ENCODE measurements around the gene SLC4A11.
"Not testable (repeated sequence)": the region's sequence is repeated elsewhere in the genome, so short reads cannot be mapped to it uniquely, and the experiment has no call there.

The SLC4A11 gene

GRCh38 chr20:3227506-3227905 is 11.5 kb downstream of the SLC4A11 start:
- no peak for DNase-seq

DNA sequence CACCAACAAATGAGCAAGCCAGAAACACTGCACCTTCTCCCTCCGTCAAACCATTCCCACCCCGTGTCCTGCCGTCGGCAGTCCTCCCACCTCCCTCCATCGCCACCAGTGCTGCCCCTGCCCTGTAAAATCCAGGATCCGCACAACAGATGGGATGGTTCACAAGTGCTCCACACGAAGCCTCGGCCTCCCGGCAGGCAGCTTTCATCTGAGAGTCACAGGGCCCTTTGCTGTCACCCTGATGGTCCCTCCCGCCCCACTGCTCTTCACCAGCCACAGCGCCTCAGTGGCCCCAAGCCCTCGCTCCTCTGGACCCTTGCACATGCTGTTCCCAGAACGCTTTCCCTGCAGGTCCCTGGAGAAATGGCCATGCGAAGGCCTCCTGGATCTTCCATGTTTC is 12.1 kb downstream of the SLC4A11 start:
- no peak for DNase-seq

- no peak for DNase-seq
Observed at GRCh38 chr20:3226093-3226492, 12.9 kb downstream of the SLC4A11 start.

DNA sequence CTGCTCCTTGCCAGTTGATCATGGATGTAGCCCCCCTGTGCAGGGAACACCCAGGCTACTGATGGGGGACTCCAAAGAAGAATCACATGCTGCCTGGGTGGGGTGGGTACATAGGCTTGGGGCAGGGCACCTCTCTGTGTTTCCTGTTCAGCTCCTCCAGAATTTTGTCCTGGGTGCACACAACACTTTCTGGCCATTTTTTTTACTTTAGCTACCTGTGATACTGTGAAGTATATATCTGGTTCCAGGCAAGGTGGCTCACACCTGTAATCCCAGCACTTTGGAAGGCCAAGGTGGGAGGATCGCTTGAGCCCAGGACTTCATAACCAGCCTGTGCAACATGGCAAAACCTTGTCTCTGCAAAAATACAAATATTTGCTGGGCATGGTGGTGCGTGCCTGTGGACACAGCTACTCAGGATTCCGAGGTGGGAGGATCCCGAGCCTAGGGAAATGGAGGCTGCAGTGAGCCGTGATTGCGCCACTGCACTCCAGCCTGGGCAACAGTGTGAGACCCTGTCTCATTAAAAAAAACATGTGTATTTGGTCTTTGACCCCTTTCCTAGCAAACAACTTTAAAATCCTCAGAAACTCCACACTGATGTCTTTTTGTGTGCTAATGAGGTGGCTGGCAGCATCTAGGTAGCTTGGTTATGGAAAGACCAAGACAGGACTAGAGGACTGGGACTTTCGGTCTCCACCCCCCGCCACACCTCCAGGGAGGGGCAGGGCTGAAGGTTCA is 14.1 kb downstream of the SLC4A11 start:
- DNase-seq: no peak

- no peak for DNase-seq
Observed at GRCh38 chr20:3223994-3224680, 14.9 kb downstream of the SLC4A11 start.

GRCh38 chr20:3223651-3223993 is 15.4 kb downstream of the SLC4A11 start:
- DNase-seq: no peak

DNA sequence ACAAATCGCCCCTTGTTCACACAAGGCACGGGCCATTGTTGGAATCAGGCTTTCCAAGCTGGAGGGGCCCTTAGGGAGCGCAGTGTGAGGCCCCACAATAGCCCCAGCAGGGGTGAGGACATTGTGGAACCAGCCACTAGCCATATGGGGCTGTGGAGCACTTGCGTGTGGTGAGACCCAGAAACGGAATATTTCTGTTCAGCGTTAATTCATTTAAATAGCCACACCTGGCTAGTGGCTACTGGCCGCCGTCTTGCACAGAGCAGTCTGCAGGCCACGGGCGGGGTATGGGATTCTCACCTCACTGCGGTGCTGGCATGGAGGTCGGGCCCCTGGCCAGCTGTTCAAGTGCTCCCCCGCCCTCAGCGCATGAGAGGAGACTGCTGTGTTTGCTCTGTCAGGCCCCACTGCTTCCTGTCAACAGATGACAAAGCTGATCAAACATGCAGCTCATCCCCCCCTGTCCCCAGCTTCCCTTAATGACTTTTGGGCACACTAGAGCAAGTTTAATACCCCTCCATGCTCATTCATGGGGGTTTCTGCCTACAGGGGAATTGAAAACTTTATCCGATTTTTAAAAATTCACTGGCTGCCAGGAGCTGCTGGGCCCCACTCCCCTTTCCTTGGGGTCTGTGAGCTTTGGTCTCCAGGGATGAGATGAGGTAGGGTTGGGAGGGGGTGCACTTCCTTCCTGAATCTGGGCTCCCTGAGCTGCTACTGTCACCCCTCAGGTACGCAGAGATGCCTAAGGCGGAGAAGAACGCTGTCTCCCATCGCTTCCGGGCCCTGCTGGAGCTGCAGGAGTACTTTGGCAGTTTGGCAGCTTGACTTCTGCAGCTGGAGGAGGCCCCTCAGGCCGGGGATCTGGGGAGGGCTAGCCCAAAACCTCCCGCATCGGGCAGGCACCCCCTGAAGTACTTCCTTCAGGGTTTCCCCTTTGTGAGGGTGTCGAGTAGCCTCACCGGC is 16.1 kb downstream of the SLC4A11 start:
- DNase-seq: no peak

DNA sequence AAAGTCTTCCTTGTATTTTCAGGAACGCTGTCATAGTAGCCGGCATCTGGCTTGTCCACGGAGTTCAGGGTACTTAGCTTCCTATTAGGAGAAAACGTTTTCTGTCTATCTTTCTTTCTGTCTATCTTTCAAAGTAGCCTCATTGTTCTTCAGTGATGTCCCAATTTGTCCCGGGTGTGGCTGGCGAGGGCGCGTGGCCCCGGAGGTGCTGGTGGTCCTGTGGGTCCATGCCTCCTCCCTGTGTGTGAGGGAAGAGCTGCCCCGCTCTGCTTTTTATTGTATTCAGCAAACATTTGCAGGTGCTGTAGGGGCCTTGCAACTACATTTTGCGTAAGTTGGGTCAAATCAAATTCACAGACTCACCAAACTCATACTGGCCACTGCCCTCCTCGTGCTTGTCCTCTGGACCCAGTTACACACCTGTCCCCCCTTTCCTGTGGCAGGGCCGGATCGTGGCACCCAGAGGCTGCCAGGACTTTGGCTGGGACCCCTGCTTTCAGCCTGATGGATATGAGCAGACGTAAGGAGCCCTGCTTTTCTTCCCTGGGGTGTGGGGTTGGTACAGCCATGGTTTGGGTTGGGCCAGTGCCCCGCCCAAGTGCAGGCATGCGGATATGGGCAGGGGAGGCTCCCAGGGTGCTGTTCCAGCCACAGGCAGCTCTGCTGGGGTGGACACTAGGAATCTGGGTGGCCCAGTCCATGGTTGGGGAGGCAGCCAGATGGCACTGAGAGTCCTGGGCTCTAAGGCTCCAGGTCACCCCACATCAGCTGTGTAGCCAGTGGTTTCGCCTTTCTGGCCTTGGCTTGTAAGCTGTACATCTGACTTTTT is 17.4 kb downstream of the SLC4A11 start:
- DNase-seq: no peak

DNA sequence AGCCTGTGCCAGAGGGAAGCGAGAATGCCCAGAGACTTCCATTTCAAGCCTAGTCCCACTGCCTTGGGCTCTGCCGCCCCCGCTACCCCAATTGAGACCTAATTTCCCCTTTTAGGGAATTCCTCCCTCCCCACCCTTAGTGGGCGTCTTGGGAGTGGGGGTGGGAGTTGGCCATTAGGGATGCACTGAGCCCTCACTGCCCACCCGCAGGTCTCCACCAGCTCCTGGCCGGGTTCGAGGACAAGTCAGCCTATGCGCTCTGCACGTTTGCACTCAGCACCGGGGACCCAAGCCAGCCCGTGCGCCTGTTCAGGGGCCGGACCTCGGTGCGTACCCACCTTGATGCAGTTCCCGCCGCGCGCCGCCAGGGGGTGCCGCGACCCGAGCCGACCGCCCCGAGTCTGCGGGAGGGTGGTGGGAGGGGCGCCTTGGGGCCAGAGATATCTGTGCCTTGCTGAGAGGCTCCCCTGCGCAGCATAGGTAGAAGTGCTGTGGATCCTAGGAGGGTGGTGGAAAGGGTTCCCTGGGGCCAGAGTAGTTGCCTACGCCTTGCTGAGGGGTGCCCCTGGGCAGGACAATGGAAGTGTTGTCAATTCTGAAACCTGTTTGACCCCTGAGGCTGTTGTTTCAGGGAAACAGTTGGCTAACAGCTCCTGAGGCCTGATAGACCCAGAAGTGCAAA is 20.5 kb downstream of the SLC4A11 start:
- DNase-seq: no peak

DNA sequence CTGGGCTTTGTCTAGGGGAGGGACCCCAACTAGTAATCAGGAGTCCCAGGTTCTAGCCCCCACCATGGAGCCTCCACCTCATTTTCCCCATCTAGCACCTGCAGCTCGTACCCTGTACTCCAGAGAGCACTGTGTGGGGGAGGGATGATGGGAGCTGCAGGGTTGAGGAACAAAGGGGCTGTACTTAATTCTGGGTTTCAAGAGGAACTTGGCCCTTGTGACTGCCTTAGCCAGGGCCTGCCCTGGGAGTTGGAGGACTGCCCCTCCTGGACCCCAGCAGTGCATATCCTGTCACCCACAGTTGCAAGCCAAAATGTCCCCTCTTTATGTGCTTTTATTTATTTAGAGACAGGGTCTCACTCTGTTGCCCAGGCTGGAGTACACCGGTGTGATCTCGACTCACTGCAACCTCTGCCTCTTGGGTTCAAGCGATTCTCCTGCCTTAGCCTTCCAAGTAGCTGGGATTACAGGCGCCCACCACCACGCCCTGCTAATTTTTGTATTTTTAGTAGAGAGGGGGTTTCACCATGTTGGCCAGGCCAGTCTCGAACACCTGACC is 23.6 kb downstream of the SLC4A11 start:
- not testable (repeated sequence) for DNase-seq

DNA sequence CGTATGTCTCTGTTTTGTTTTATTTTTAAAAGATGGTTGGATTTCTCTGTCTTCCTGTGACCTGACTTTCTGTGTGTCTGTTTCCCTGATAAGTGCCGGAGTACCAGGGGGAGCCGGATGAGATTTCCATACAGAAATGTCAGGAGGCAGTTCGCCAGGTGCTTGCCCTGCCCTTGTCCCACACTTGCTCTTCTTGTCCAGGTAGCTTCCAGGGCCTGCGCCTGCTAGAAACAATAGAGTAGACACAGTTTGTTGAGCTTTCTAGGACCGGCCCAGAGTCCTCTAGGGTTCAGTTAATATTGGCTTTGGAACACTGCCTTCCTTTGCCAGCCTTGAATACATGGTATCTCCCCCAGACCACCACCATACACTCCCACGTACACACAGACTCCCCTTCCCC is 25.8 kb downstream of the SLC4A11 start:
- DNase-seq: no peak

GRCh38 chr20:3210346-3210745 is 28.6 kb downstream of the SLC4A11 start:
- no peak for DNase-seq

DNA sequence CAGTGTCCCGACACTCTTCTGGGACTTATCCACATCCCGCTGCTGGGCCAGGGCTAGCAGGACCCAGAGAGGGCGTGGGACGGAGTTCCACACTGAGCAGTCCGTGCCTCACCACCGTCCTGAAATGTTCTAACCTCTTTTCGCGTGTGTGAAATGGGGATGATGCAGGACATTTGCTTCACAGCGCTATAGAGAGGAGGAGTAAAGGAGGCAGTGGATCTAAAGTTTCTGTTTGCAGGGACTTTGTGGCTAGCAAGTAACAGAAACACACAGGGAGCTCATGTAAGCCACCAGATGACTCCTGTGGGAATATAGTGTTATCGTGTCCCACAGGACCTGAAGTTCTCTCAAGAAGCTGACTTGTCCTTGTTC is 29.1 kb downstream of the SLC4A11 start:
- no peak for DNase-seq

- DNase-seq: peak; percentile 30
Observed at GRCh38 chr20:3209257-3209945, 29.6 kb downstream of the SLC4A11 start, which contains the start of gene ITPA. Gene ITPA (plus strand): TSS chr20:3209498. CDS start chr20:3209552, 54 bp downstream.

GRCh38 chr20:3208786-3209256 is 30.2 kb downstream of the SLC4A11 start:
- no peak for DNase-seq

DNA sequence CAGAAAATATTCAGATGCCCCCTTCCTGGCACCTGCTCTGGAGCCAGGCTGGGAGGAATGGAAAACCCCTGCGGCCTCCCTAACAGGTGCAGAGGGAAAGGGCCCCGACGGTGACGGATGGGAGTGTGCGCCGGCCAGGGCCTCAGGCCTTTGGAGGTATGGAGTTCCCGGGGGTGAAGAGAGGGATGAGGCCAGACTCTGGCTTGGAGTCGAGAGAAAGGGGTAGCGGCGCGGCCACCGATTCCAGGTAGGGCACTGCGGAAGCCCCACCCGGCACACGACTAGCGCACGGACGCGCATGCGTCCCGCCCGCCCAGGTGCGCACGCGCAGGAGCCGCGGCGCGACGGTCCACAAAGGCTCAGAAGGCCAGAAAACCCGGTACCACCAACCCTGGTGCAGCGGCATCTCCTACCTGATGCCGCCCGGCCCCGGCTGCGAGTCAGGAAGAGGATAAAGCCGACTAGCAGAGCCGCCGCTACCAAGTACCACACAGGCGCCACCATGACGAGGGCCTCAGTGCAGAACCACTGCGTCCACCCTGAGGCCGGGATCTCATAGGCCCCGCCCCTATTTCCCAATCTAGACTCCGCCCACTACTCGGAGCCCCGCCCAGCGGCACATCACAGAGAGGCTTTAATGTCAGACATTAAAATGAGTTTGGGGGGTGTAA is 34.7 kb downstream of the SLC4A11 start, which contains the start of gene DDRGK1:
DDRGK1 (minus strand) TSS at position 559 of the 671 bp plus-strand sequence; CDS start at position 504, 55 bp downstream.
- DNase-seq: peak; percentile 84

DNA sequence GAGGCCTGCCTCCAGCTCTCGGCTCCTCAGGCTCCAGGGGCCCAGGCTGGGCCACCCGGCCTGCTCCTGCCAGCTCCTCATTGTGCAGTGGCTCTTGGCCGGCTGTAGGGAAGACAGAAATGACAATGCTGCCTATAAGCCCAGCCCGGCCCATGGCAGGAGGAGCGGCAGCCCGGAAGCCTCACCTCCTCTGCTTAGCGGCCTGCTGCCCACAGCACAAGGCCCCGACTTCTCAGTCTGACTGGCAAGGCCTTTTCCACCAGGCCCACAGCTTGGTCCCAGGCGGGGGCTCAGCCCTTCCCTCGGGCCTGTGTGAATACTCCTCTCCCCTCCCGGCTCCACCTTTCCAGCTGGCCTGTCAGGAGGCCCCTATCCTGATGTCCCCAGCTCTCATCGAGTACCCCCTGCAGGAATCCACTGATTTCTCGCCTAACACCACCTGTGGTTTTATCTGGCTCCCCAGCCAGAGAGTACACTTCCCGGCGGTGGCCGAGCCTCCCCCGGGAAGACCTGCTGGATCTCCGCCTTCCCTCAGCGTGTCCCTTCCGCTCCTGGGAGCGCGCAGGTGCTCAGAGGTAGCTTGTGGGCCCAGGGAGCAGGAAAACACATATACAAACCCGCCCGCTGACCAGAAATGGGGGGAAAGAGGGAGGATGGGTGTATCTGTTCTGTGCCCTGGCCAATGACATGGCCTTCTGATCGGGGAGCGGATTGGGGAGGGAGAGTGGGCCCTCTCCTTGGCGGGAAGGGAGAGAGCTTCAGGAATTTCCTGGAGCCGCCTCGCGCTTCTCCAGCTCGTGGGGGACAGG is 35.5 kb downstream of the SLC4A11 start:
- DNase-seq: no peak

DNA sequence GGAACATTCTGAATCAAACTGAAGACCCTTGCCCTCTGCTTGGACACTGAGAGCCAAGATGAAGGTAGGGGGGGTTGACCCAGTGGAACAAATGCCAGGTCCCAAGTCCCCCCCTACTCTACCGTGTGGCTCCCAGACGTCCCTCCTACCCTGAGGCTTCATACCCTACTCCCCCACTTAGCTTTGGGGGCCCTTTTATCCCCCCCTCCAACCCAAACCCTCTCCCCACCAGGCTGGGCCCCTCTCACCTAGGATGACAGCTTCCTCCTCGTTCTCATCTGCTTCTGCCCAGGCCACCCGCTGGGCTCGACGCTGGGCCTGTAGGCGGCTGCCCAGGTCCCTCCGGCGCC is 36.0 kb downstream of the SLC4A11 start:
- no peak for DNase-seq

Data from NK-92 treated with Interleukin-12 subunit alpha and Interleukin-12 subunit beta, amount 100 ng/mL, for 24 hours (cell line).